Spleen (tissue), 11 donors: ENCODE data around the gene ACSS3. TPM values are rescaled to one million over a fixed set of nuclear protein-coding genes. Genes with fewer than 3 reads are reported as not detected.

Source experiments
- DNase-seq: peaks from one replicate; pipeline ENCODE4 v3.0.0-alpha.2; 2020
- H3K27ac ChIP-seq, 8 donors: fragments of 200-600 bp; sonication (generic) in 7 of 8; 1 replicate in 4 of 8; 2 replicates in 4 of 8; pipeline versions ENCODE4 v1.5.0 to v1.8.0; 2016 to 2021; ENCODE audit warnings: inconsistent platforms in 4 of 8, mild to moderate bottlenecking in 4 of 8, moderate library complexity in 1 of 8
- H3K27me3 ChIP-seq, 7 donors: fragments of 200-600 bp; sonication (generic) in 6 of 7; replicated peaks in 1 of 7; 1 replicate in 4 of 7; 2 replicates in 3 of 7; pipeline versions ENCODE4 v1.5.0 to v1.8.0; 2016 to 2021; ENCODE audit warnings: inconsistent platforms in 3 of 7, mild to moderate bottlenecking in 1 of 7
- H3K36me3 ChIP-seq, 6 donors: fragments of 200-600 bp; sonication (generic) in 5 of 6; 1 replicate in 4 of 6; 2 replicates in 2 of 6; pipeline versions ENCODE4 v1.5.0 to v1.8.0; 2016 to 2021; ENCODE audit warnings: inconsistent platforms in 2 of 6
- H3K4me1 ChIP-seq, 6 donors: fragments of 200-600 bp; sonication (generic) in 5 of 6; 1 replicate in 3 of 6; 2 replicates in 3 of 6; pipeline versions ENCODE4 v1.5.0 to v1.8.0; 2016 to 2021; ENCODE audit warnings: inconsistent platforms in 3 of 6
- H3K4me3 ChIP-seq, 8 donors: fragments of 200-600 bp; sonication (generic) in 7 of 8; 1 replicate in 4 of 8; 2 replicates in 4 of 8; pipeline versions ENCODE4 v1.5.0 to v1.8.0; 2016 to 2021; ENCODE audit warnings: inconsistent platforms in 4 of 8, mild to moderate bottlenecking in 4 of 8, moderate library complexity in 2 of 8
- H3K9me3 ChIP-seq, 8 donors: fragments of 200-600 bp; sonication (generic) in 7 of 8; 1 replicate in 4 of 8; 2 replicates in 4 of 8; pipeline versions ENCODE4 v1.5.0 to v1.8.0; 2016 to 2021; ENCODE audit warnings: inconsistent platforms in 4 of 8
- POLR2A ChIP-seq, 3 donors: fragments of 450-650 bp; IDR thresholded peaks; one replicate each; pipeline ENCODE4 v1.5.1; 2017; ENCODE audit warnings: antibody characterized with exemption in 3 of 3, mild to moderate bottlenecking in 1 of 3
- POLR2AphosphoS5 ChIP-seq, 3 donors: sonication (generic); formaldehyde crosslinking; IDR thresholded peaks; one replicate each; pipeline ENCODE4 v1.5.1; 2017; ENCODE audit warnings: antibody characterized with exemption in 3 of 3
- WGBS, 5 donors: extraction: QIAGEN DNeasy Blood & Tissue Kit in 3 of 5; methylation state at CpG; one replicate each; pipeline versions ENCODE4 v1.1.5 to v1.1.7; 2013 to 2018; 5-methylcytosine and 5-hydroxymethylcytosine counted together
- intact Hi-C: fragments of 100-400 bp; cut with DNase I; formaldehyde crosslinking; loops from one replicate; pipeline ENCODE4 v1.15.0; 2023; ENCODE audit warnings: low total_unique reads
- polyA plus RNA-seq, 3 donors: library from polyadenylated mRNA; stranded (reverse); fragments of 200-250 nt; gene quantifications; one replicate each; pipeline ENCODE4 v1.2.1, GENCODE V29; 2013
- total RNA-seq, 7 donors: library from RNA; depleted of rRNA in 3 of 7; stranded (reverse); fragments of >200 nt in 3 of 7; fragmentation: NEBNext Ultra II Directional in 4 of 7; extraction: Animal tissue kit (Norgen Biotek cat#: 25700) in 4 of 7; gene quantifications; one replicate each; pipeline versions ENCODE4 v1.1.0 to v1.2.1, GENCODE V29; 2016 to 2021
- TF ChIP-seq, protein P1 (sequence below), 11 experiments: fragments of 200-600 bp in 7 of 11; fragments of 450-650 bp in 4 of 11; sonication (generic) in 4 of 11; IDR thresholded peaks in 8 of 11; conservative IDR thresholded peaks in 3 of 11; 1 replicate in 7 of 11; 2 replicates in 4 of 11; pipeline versions ENCODE4 v1.4.0 to v1.8.0; 2016 to 2021; ENCODE audit warnings: antibody characterized with exemption in 11 of 11, inconsistent platforms in 4 of 11, mild to moderate bottlenecking in 1 of 11
- donor health status: healthy with polysubstance abuse.
- donor health status: DM: no; HTN: no; CAD: no; lungs with moderate emphysema.
- donor health status: DM: no; HTN: no; CAD: no.
- donor health status: Bipolar disorder and iron deficiency.
- donor health status: healthy.
- donor health status: DM: no; HTN: no; CAD: no.
- donor health status: DM: yes; HTN: yes; CAD: no.

The ACSS3 gene
- total and polyA plus RNA-seq, 10 donors = 1.1 to 12.3 (median 7.0) TPM

GRCh38 chr12:81284137-81284536 is 206.3 kb downstream of the ACSS3 start:
- Histone ChIP-seq H3K27me3 (no peaks in the 10 kb centered on the region), H3K36me3 (no peaks in the 10 kb centered on the region), H3K4me1 (no peaks in the 10 kb centered on the region), H3K27ac (no peak overlapping the region), H3K4me3 (no peak overlapping the region), H3K9me3 (no peaks in the 10 kb centered on the region)
- intact Hi-C loops = no loop called here
- no peak for TF ChIP-seq POLR2AphosphoS5 (IDR thresholded peaks at IDR 0.05)
- TF ChIP-seq, protein P1, sequence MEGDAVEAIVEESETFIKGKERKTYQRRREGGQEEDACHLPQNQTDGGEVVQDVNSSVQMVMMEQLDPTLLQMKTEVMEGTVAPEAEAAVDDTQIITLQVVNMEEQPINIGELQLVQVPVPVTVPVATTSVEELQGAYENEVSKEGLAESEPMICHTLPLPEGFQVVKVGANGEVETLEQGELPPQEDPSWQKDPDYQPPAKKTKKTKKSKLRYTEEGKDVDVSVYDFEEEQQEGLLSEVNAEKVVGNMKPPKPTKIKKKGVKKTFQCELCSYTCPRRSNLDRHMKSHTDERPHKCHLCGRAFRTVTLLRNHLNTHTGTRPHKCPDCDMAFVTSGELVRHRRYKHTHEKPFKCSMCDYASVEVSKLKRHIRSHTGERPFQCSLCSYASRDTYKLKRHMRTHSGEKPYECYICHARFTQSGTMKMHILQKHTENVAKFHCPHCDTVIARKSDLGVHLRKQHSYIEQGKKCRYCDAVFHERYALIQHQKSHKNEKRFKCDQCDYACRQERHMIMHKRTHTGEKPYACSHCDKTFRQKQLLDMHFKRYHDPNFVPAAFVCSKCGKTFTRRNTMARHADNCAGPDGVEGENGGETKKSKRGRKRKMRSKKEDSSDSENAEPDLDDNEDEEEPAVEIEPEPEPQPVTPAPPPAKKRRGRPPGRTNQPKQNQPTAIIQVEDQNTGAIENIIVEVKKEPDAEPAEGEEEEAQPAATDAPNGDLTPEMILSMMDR (IDR thresholded peaks at IDR 0.05 in 8 of 11, conservative IDR thresholded peaks at IDR 0.05 in 3 of 11) = no peak
- no peak for TF ChIP-seq POLR2A (IDR thresholded peaks at IDR 0.05)
- WGBS, 5 donors = 45 to 49% (median 47%) methylated on average over 3 of the region's 3 CpGs
- no peak for DNase-seq

DNA sequence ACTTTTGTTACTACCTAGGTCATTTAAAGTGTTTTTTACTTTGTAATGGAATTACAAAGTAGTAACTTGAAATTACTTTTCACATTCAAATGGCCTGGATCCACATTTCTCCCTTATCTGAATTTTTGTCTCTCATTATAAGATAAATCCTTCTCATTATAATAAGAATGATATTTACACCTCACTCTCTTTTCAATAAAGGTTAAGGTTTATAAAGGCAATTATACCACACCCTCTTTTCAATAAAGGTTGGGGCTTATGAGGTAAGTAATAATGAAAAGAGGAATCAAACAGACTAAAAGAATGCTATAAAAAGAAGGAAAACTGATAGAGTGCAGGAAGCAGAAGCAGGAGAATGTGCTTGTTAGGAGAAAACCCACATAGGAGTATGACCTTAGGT is 210.8 kb downstream of the ACSS3 start:
- Histone ChIP-seq H3K27me3 (no peaks in the 10 kb centered on the region), H3K27ac (no peak overlapping the region), H3K36me3 (no peaks in the 10 kb centered on the region), H3K4me1 (no peaks in the 10 kb centered on the region), H3K4me3 (no peak overlapping the region), H3K9me3 (no peaks in the 10 kb centered on the region)
- TF ChIP-seq, protein P1 (IDR thresholded peaks at IDR 0.05 in 8 of 11, conservative IDR thresholded peaks at IDR 0.05 in 3 of 11) = no peak
- TF ChIP-seq POLR2AphosphoS5 (IDR thresholded peaks at IDR 0.05) (no peak), POLR2A (IDR thresholded peaks at IDR 0.05) (no peak)
- intact Hi-C loops = no loop called here
- DNase-seq = no peak

DNA sequence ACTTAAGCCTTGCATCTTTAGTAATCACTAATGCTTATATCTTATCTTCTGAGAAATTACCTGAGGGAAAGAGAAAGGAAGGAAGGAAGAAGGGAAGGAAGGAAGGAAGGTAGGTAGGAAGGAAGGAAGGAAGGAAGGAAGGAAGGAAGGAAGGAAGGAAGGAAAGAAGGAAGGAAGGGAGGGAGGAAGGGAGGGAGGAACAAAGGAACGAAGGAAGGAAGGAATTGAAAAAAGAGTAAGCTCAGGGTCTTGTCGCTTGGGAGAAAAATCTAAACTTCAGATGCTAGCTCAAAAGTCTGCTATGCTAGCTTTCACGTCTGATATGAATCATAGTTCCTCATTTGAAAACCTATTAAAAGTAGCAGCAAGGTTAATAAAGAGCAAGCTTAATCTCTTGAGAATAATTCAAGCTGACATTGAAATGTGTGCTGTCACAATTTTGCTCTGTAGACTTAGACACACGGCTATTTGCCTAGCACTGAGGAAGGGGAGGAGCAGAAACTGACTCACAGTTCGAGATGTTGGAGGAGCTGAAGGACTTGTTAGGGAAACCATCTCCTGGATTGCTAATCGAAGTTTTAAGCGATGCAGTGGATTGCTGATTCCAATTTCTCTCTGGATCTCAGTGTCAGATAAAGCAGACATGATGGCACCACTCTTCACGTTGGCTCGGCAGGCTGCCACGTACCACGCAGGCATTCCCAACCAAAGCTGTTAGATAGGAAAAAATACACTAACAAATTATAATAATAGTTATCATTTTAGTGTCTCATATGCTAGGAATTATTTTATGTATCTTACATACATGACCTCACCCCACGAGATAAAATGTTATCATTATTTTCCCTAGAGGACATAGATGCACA is 216.7 kb downstream of the ACSS3 start:
- H3K4me1 ChIP-seq = no peaks in the 10 kb centered on the region
- DNase-seq = no peak
- no peak overlapping the region for H3K4me3 ChIP-seq
- H3K36me3 ChIP-seq = no peaks in the 10 kb centered on the region
- TF ChIP-seq POLR2AphosphoS5 (IDR thresholded peaks at IDR 0.05) (no peak), POLR2A (IDR thresholded peaks at IDR 0.05) (no peak)
- TF ChIP-seq, protein P1 (IDR thresholded peaks at IDR 0.05 in 8 of 11, conservative IDR thresholded peaks at IDR 0.05 in 3 of 11) = no peak
- no peaks in the 10 kb centered on the region for H3K27me3 ChIP-seq
- intact Hi-C loops = no loop called here
- H3K27ac ChIP-seq = no peak overlapping the region
- 68 to 76% (median 71%) methylated on average over 12 of the region's 12 CpGs for WGBS, 5 donors
- peaks cover 0 to 8% (median 0%) of the 10 kb centered on the region in 8 donors for H3K9me3 ChIP-seq

GRCh38 chr12:81295251-81295650 is 217.4 kb downstream of the ACSS3 start:
- H3K27me3 ChIP-seq = no peaks in the 10 kb centered on the region
- no peaks in the 10 kb centered on the region for H3K4me1 ChIP-seq
- no peak overlapping the region for H3K27ac ChIP-seq
- TF ChIP-seq, protein P1 (IDR thresholded peaks at IDR 0.05 in 8 of 11, conservative IDR thresholded peaks at IDR 0.05 in 3 of 11) = no peak
- TF ChIP-seq POLR2AphosphoS5 (IDR thresholded peaks at IDR 0.05) = no peak
- no peak for TF ChIP-seq POLR2A (IDR thresholded peaks at IDR 0.05)
- no peak overlapping the region for H3K4me3 ChIP-seq
- WGBS, 5 donors = 80 to 87% (median 82%) methylated on average over 3 of the region's 3 CpGs
- H3K36me3 ChIP-seq = no peaks in the 10 kb centered on the region
- H3K9me3 ChIP-seq = peaks cover 0 to 8% (median 0%) of the 10 kb centered on the region in 8 donors
- no peak for DNase-seq
- intact Hi-C loops = no loop called here
